GM19193 (cell line): ENCODE results near the gene ATP10A.

Experiments used
- POLR2A ChIP-seq: IDR thresholded peaks from 4 replicates; pipeline ENCODE4 v1.6.1; 2011; ENCODE audit not compliant: insufficient read depth, insufficient read length; ENCODE audit errors: extremely low read depth

ATP10A gene

DNA sequence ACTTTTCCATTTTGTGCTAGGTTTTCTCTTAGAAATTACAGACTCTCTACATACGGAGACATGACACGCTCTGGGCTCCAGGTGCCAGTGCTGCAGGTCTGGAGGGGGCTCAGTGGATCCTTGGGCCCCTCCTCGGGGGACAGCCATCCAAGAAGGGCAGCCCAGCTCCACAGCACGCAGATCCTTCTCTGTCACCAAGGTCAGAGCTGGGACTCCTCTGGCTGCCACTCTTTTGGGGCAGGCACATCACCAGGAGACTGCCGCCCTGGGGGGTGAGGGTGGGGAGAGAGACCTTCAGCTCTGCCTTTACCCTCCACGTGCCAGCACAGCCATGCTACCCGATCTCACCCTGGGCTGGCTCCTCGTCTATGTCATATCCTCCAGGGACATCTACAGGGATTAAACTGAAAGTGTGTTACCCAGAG, 65.6 kb downstream of the ATP10A start:
- TF ChIP-seq POLR2A, result no peak

DNA sequence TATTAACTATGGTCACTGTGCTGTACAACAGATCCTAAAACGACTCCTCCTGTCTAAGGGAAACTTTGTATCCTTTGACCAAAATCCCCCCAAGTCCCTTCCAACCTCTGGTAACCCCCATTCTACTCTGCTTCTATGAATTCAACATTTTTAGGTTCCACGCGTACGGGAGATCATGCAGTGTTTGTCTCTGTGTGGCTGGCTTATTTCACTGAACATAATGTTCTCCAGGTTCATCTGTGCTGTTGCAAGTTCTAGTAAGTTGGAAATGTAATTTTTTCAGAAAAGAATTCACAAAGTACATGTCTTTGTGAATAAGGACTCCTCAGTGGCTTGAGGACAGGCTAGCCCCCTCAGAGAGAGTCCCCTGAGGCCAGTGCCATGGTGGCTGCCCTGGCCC, 66.1 kb downstream of the ATP10A start:
- no peak for TF ChIP-seq POLR2A

DNA sequence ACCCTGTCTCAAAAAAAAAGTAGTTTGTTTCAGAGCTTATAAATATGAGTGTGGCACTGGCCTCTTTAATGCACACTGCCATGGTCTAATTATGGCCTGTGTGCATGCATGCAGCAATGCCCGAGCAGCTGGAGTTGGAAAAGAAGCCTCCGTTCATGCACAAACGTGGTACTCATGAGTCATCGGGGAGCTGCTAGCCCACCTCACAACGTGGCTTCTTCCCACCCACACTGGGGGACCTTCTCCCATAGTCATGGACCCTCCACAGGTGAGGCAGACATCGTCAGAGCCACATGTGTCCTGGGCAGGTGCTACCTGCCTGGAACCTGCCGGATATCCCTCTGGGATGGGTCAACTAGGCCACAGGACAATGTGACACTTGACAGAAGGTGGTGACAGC, 66.7 kb downstream of the ATP10A start:
- TF ChIP-seq POLR2A, result no peak

DNA sequence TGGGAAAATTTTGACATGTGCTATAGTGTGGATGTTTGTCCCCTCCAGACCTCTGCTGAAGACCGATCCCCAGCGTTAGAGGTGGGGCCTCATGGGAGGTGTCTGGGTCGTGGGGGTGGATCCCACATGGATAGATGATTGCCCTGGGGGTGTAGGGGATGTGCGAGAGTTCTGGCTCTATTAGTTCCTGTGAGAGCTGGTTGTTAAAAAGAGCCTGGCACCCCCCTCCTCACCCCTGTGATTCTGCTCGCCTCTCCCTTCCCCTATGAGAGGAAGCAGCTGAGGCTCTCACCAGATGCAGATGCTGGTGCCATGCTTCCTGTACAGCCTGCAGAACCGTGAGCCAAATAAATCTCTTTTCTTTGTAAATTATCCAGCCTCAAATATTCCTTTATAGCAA, 67.4 kb downstream of the ATP10A start:
- TF ChIP-seq POLR2A, result no peak

DNA sequence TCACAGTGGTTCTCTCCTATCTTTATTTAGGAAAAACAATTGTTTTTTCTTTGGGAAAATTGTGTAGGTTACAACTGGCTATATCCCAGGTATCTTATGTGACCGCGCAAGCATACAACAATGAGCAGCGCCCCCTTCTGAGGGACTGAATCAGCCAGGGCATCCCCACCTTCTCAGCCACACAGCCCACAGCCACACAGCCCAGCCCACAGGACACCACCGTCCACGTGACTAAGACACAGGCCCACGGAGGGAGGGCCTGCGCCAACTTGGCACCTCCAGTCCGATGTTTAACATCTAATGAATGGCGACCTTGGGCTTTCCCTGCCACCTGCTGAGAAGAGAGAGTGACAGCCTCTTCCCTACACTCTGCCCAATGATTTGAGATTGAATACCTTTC, 68.1 kb downstream of the ATP10A start:
- TF ChIP-seq POLR2A, result no peak

DNA sequence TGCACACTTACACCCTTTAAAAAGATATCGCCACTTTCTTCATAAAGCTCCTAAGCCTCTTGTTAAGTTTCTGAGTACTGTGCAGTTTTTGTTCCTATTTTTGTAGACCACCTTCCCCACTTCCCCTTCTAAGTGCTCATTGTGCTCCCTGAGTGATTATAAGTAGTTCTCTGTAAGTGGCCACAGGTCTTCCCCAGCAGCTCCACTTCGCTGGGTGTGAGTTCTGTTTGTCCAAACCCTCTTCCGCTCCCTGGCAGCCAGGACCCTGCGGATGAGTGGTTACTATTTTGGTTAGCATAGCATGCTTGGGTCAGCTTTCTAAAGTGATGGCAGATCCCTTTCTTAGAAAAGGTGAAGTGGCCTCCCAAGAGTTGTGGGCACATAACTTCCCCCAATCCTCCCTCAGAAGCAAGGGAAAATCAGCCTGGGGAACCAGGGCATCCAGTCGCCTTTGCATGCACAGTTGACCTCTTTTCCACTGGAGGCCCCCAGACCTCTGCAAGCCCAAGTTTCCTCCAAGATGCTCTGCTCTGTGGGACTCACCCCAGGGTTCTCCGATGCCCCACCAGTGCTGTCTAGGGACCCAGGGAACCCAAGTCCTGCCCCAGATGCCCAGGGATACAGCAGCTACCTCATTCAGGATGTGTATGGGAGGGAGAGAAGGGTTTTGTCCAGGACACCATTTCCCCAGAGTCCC, 69.6 kb downstream of the ATP10A start:
- no peak for TF ChIP-seq POLR2A

DNA sequence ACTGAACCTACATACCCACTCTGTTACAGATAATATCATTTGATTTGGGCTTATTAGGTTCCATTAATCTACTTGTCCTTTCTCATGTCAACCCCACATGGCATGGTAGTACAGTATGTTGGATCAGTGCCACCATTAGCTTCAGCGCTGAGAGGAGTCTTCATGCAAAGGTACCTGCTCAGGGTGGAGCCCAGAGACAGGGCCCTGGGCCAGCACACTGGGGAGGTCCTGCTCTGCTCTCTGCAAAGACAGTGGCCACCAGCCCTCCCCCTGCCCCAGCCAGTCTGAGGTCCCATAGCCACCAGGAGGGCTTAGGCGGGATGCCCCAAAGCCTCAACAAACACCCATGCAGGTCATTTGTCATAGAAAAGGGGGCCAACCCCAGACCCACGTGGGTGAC, 71.0 kb downstream of the ATP10A start:
- no peak for TF ChIP-seq POLR2A

DNA sequence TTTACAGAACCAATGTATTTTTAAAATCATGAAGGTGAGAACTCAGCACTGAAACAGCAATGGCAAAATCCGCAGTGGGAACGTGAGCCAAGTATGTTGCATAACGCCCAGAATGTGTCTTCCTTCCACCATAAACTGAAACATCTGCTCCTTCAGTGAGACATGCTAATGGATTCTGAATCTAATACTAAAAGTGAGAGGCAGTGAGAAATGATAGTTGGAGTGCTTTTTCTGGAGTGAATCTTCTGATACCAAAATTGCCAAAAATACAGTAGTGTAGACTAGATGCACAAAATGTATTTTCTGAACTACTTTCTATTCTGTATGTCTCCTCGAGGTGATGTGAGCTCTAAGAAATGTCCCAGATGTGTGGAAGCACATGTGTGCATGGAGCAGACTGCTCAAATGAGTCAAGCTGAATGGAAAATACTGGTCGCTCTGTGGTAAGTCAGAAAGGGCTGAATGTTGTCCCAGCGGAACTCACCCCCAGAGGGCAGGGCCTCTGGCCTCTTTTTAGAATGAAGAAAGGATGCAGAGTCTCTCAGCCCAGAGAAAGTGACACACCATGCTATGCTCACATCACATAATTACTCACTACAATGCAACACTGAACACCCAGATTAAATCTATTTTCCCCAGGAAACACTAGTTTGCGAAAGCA, 73.0 kb downstream of the ATP10A start:
- no peak for TF ChIP-seq POLR2A

DNA sequence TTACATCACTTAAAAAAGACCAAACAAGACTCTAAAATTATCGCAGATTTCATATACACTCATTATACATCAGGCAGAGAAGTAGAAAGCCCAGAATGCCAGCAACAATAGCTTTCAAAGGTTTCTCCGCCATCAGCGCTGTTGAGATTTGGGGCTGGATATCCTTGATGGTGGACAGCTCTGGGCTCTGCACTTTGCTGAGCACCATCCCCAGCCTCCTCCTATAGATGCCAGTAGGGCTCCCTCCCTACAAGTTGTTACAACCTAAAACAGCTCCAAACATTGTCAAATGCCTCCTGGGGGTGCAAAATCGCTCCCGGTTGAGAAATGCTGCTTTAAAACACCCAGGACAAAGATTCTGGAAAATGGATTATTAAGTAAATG, 73.5 kb downstream of the ATP10A start:
- TF ChIP-seq POLR2A, result no peak

DNA sequence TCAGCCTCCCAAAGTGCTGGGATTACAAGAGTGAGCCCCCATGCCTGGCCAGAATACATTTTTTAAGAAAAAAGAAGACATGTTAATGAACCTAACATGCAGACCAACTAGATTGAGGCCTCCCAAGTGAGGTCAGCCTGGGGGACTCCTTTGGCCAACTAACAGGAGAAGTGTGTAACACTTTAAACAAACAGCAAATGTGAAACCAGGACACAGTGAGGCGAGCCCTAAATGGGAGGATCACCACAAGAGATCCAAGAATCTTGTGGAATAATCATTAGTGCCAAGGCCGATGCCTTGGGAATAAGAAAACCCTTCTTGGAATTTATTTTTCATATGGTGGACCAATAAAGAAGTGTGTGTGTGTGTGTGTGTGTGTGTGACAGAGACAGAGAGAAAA, 73.9 kb downstream of the ATP10A start:
- no peak for TF ChIP-seq POLR2A

DNA sequence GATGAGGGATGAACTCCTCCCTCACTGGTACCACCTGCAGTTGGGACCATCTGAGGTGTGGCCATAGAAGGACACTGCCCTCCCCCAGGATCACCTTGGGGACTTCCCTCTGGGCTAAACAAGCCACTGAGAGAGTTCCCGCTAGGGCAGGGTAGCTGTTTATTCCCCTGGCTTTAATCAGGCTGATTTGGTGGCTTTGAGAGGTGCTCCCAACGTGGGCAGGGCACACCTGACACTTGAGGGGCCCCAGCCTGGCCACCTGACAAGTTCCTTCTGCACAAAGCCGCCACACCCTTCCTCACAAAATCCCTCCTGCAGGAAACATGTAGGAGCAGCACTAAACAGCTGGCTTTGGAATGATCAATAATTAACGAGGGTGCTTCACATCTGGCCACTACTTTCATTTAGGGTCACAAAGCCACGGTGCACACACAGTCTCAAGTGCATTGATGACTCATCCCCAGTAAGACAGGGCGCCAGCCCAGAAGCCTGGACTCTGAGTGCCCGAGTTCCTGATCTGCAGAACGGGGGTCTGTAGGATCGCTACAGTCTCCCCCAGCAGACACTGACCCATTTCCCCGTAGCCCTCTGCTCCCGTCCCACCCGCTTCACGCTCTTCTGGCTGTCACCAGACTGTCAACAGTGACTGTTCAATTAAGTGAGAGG, 75.1 kb downstream of the ATP10A start:
- TF ChIP-seq POLR2A, result no peak

DNA sequence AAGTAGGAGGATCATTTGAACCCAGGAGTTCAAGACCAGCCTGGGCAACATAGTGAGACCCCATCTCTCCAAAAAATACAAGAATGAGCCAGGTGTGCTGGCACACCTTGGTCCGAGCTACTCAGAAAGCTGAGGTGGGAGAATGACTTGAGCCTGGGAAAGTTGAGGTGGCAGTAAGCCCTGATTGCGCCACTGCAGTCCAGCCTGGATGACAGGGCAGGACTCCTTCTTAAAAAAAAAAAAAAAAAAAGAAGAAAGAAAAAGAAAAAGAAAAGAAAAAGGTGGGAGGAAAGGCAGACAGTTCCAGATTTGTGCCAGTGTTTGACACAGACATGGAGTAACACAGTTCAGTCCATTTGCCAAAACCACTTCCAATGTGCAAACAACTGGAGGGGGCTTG, 75.7 kb downstream of the ATP10A start:
- no peak for TF ChIP-seq POLR2A

DNA sequence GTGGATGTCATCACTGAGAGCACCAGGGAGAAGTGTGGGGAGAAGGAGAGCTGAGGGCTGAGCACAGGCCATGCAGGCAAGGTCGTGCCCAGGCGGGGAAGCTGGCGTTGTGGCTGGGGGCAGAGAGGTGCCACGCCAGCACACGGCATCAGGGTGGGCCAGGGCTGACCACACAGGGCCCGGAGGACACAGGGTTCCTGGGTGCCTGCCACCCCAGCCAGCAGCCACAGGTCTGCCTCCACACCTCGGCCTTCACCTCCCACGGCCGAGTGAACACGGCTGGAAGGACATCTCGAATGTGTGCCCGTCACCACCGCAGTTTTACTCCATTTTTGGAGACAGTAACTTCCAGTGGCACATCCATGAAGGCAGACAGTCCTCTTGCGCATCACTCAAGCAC, 77.1 kb downstream of the ATP10A start:
- TF ChIP-seq POLR2A, result no peak

DNA sequence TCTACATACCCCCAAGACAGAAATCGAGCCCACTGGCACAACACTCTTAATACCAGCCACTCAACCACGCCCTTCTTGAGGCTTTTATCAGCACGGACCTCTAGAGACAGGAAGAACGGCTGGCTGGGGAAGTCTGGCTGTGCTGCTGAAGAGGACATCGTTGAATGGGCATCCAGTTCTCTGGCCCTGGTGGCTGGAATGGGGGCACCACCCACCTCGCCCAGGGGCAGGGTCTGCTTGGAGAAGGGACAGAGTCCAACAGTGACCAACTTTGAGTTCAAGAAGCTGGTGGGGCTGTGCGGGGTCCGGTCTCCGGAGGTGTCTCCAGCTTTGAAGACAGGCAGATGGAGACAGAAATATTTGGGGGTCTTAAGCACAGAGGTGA, 77.5 kb downstream of the ATP10A start:
- TF ChIP-seq POLR2A, result no peak

DNA sequence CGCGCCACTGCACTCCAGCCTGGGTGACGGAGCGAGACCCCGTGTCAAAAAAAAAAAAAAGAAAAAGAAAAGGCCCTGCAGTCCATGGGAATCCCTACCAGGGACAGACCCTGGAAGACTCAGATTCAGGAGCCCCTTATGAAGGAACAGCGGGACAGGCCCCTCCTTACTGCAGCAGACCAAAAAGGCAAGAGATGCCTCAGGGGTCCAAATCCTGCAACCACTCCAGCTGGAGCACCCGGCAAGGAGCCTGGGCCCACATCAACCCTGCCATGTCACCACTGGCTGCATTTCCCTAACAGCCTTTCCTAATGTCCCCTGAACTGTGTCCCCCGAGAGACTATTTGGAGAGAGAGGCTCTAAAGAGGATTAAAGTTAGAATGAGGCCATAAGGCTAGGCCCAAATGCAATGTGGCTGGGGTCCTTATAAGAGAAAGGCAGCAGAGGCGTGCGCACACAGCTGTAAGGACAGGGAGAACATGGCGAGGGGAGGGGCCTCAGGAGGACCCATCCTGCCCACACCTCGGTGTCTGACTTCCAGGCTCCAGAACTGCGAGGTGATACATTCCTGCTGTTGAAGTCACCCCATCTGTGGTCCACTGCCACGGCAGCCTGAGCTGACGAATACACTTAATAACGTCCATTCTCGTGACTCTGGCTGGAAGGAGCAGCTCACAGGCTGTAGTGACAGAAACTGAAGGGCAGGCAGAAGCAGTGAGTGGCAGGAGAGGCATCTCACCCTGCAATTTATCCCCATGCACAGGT, 78.1 kb downstream of the ATP10A start:
- no peak for TF ChIP-seq POLR2A
